ENCODE data around the gene SPOCK1.

GRCh38 chr5:137051161-137051560 is 448.0 kb downstream of the SPOCK1 start:
- TF ChIP-seq, protein P1, sequence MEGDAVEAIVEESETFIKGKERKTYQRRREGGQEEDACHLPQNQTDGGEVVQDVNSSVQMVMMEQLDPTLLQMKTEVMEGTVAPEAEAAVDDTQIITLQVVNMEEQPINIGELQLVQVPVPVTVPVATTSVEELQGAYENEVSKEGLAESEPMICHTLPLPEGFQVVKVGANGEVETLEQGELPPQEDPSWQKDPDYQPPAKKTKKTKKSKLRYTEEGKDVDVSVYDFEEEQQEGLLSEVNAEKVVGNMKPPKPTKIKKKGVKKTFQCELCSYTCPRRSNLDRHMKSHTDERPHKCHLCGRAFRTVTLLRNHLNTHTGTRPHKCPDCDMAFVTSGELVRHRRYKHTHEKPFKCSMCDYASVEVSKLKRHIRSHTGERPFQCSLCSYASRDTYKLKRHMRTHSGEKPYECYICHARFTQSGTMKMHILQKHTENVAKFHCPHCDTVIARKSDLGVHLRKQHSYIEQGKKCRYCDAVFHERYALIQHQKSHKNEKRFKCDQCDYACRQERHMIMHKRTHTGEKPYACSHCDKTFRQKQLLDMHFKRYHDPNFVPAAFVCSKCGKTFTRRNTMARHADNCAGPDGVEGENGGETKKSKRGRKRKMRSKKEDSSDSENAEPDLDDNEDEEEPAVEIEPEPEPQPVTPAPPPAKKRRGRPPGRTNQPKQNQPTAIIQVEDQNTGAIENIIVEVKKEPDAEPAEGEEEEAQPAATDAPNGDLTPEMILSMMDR (IDR thresholded peaks at IDR 0.05) = peak in 1 of 3 experiments; percentile 6
- no peak for TF ChIP-seq POLR2A (IDR thresholded peaks at IDR 0.05)
